GM19438 (cell line): ENCODE measurements around the gene BRSK2.
"Not testable (repeated sequence)": the region's sequence is repeated elsewhere in the genome, so short reads cannot be mapped to it uniquely, and the experiment has no call there.

Experiments
- ATAC-seq: cut with Tn5 transposase; IDR thresholded peaks from one replicate; pipeline ENCODE4 v1.9.1; 2021; ENCODE audit warnings: low read depth; ENCODE audit not compliant: unreplicated experiment

Gene BRSK2

GRCh38 chr11:1405186-1406020 lies 15.7 kb downstream of the BRSK2 start:
- ATAC-seq: no peak

GRCh38 chr11:1406571-1407485 lies 17.1 kb downstream of the BRSK2 start:
- ATAC-seq: no peak

- no peak for ATAC-seq
Observed at GRCh38 chr11:1407668-1408067, 17.9 kb downstream of the BRSK2 start.

DNA sequence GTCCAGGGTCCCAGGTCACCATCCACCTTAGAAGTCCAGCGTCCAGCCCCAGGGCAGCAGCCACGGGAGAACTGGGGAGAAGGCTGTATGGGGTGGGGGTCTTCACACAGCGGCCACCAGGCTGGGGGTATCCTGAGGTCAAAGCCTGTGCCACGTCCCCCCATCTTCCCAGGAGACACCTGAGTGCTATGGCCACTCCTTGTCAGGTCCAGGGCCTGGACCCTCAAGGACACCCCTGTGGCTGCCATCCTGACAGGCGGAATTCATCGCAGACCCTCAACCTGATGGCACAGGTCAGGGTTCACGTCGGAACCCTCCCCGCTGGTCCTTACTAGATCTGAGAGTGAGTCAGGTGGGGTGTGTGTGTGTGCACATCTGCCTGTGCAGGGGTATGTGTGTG lies 18.6 kb downstream of the BRSK2 start:
- no peak for ATAC-seq

GRCh38 chr11:1409108-1409851 lies 19.5 kb downstream of the BRSK2 start:
- ATAC-seq: no peak

- ATAC-seq: not testable (repeated sequence)
Observed at GRCh38 chr11:1409852-1410125, 20.1 kb downstream of the BRSK2 start.

- no peak for ATAC-seq
Observed at GRCh38 chr11:1410366-1411291, 20.9 kb downstream of the BRSK2 start.

GRCh38 chr11:1411301-1411700 lies 21.6 kb downstream of the BRSK2 start:
- ATAC-seq: no peak

- not testable (repeated sequence) for ATAC-seq
Observed at GRCh38 chr11:1411739-1412138, 22.0 kb downstream of the BRSK2 start.

DNA sequence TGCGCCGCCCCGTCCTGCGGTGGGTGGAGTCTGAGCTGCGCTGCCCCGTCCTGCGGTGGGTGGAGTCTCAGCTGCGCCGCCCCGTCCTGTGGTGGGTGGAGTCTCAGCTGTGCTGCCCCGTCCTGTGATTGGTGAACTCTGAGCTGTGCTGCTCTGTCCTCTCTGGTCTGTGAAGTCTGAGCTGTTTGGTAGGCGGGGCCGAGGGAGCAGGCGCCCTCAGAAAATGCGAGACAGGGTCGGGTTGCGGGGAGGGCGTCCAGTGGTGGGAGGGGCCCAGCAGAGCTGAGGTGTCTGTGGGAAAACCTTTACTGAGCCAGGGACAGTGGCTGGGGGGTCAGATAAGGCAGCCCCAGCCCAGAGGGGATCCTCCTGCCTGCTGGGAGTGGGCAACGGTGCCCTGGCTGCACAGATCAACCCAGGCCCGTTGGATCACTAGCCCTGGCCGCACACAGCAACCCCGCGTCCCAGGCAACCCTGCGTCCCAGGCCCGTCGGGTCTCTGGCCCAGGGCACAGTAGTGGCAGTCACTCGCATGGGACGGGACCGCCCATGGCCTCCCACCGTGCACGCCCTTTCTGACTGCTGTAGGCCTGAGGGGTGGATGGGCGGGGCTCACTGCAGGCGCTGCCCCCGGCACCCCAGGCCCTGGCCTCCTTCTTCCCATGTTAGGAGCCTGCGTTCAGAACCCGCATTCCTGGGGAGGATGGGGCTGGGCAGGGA lies 22.8 kb downstream of the BRSK2 start:
- ATAC-seq: no peak

- ATAC-seq: no peak
Observed at GRCh38 chr11:1414650-1415049, 24.9 kb downstream of the BRSK2 start.

DNA sequence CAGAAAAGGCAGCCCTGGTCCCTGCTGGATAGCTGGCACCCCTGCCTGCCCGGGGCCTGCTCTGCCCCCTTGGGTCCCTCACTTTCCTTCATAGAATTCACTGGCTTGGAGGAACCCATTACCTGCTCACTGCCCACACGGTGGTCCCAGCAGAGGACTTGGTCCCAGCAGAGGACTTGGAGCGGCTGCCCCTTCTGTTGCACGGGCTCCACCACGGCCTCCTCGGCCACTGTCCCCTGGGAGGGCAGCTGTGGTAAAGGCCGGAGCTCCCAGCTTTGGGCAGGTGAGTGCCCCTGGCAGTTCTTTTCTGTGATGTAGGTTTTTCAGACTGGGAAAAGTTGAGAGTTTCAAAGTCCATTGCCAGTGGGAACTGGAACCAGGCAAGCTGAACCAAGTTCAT lies 25.9 kb downstream of the BRSK2 start:
- no peak for ATAC-seq

DNA sequence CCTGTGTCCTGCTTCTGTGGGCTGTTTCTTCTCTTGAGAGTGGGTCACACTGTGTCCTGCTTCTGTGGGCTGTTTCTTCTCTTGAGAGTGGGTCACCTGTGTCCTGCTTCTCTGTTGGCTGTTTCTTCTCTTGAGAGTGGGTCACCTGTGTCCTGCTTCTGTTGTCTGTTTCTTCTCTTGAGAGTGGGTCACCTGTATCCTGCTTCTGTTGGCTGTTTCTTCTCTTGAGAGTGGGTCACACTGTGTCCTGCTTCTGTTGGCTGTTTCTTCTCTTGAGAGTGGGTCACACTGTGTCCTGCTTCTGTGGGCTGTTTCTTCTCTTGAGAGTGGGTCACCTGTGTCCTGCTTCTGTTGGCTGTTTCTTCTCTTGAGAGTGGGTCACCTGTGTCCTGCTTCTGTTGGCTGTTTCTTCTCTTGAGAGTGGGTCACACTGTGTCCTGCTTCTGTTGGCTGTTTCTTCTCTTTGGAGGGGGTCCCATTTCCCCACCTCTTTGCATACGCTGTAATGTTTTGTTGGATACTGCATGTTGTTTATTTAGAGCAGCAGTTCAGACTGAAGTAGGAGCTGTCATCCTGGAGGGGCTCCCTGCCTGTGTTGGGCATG lies 28.6 kb downstream of the BRSK2 start:
- ATAC-seq: not testable (repeated sequence)

DNA sequence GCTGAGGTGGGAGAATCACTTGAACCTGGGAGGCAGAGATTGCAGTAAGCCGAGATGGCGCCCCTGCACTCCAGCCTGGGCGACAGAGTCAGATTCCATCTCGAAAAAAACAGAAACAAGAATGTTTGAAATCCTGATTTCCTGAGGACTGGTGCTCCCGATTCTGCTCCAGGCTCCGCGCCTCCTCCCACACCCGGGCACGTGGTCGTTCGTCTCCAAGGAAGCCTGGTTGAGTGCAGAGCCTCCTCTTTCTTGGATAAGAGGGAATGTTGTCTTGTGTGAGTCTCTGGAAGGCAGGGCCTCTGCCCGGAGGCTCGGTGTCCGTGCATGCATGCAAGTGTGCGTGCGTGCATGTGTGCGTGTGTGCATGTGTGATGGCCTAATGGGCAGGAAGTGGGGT lies 30.1 kb downstream of the BRSK2 start:
- no peak for ATAC-seq

DNA sequence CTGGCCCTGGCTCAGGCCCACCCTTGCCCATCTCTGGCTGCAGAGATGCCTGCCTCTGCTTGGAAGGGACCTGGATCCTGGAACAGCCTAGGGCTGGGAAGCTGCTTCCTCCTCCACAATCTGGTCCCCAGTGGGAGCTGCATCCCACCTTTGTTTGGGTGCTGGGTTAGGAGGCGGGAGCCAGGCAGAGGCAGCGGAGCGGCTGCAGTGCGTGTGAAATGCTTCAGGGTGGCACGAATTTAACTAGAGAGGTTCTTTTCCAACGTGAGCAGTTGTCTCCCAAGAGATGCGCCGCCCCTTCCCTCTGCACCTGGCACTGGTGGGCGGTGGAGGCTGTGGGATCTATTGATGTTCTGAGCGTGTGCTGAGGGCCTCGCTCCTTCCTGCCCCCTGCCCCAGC lies 31.6 kb downstream of the BRSK2 start:
- no peak for ATAC-seq

DNA sequence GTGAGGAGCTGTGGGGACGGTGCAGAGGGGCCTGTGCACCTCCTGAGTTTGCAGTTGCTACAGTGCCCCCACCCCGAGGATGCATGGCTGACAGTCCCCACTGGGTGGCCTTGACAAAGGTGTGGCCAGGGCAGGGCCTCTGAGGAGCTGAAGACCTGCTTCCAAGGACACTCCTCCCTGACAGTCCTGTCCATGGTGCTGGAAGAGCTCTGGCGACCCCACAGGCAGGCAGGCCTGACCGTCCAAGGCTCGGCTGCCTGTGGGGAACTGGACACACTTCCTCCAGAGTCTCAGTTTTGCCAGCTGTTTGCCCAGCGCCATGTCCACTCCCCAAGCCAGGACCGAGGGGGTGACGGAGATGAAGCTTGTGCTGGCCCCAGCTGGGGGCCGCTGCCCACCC lies 32.7 kb downstream of the BRSK2 start:
- no peak for ATAC-seq

GRCh38 chr11:1422981-1423380 lies 33.2 kb downstream of the BRSK2 start:
- no peak for ATAC-seq

GRCh38 chr11:1423406-1423805 lies 33.7 kb downstream of the BRSK2 start:
- not testable (repeated sequence) for ATAC-seq

DNA sequence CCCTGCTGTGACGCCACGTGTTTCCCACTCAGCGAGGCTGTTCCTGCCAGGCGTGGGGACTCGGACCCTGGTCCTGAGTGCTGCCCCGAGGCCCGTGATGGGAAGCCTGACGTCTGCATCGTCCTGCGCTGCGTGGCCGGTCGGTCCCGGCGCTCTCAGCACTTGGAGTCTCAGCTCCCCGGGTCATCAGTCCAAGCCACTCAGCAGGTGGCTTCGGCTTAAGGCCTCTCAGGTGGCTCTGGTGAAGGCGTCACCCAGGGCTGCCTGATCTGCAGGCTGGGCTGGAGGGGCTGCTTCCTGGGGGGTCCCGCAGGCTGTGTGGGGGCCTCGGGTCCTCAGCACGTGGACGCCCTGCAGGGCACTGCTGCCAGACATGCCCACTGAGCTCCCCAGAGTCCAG lies 35.3 kb downstream of the BRSK2 start:
- ATAC-seq: no peak
